IMR-90 (cell line): ENCODE measurements around the gene APBB3. TPM values are rescaled to one million over a fixed set of nuclear protein-coding genes. Genes with fewer than 3 reads are reported as not detected.
A peak's percentile ranks its signal among the peaks of the same experiment; 100 is the strongest.

Experiments
- ATAC-seq: fragments of 200-7000 bp; cut with Tn5 transposase; 2 replicates; pipeline ENCODE4 v1.9.1; 2020; ENCODE audit warnings: low read depth, mild to moderate bottlenecking, moderate library complexity
- BruUV-seq: library from RNA; stranded (reverse); fragments of 400-500 nt; replicated peaks from 2 replicates; lab custom pipeline; 2021; lab: Mats Ljungman, UMichigan
- CTCF ChIA-PET: fragments of 300-600 bp; formaldehyde crosslinking; extraction: SDS; loops from one replicate; lab custom pipeline; 2021; ENCODE audit warnings: antibody characterized with exemption; lab: Yijun Ruan, JAX
- POLR2A ChIA-PET: fragments of 300-600 bp; sonication (Branson Sonifier 250); formaldehyde crosslinking; loops from one replicate; lab custom pipeline; 2022; ENCODE audit warnings: antibody characterized with exemption; ENCODE audit not compliant: unreplicated experiment; lab: Charles Lee
- DNase-seq: peaks from one replicate; pipeline ENCODE4 v3.0.0; 2013
- H2AFZ ChIP-seq: replicated peaks from 2 replicates; pipeline ENCODE3; 2013; ENCODE audit warnings: low read length, mild to moderate bottlenecking; ENCODE audit not compliant: poor library complexity
- H2AK5ac ChIP-seq: 2 replicates; pipeline ENCODE4 v1.6.1; 2013; ENCODE audit warnings: low read depth, low read length, inconsistent platforms
- H2AK9ac ChIP-seq: replicated peaks from 2 replicates; pipeline ENCODE3; 2013; ENCODE audit warnings: mild to moderate bottlenecking, low read depth, low read length, moderate library complexity; ENCODE audit not compliant: poor library complexity
- H2BK120ac ChIP-seq: 2 replicates; pipeline ENCODE4 v1.6.1; 2013; ENCODE audit warnings: low read depth, low read length, inconsistent platforms
- H2BK15ac ChIP-seq: 3 replicates; pipeline ENCODE4 v1.6.1; 2013; ENCODE audit warnings: low read depth, low read length, inconsistent platforms
- H2BK20ac ChIP-seq: 2 replicates; pipeline ENCODE4 v1.6.1; 2013; ENCODE audit warnings: low read depth, mild to moderate bottlenecking, inconsistent platforms, low read length, moderate library complexity
- H2BK5ac ChIP-seq: 2 replicates; pipeline ENCODE4 v1.6.1; 2013; ENCODE audit warnings: mild to moderate bottlenecking, low read depth, low read length, inconsistent platforms; ENCODE audit not compliant: poor library complexity, severe bottlenecking
- H3K14ac ChIP-seq: replicated peaks from 2 replicates; pipeline ENCODE4 v1.6.1; 2013; ENCODE audit warnings: low read depth, low read length, inconsistent platforms
- H3K18ac ChIP-seq: 2 replicates; pipeline ENCODE4 v1.6.1; 2013; ENCODE audit warnings: low read depth, low read length, control low read depth
- H3K23ac ChIP-seq: 2 replicates; pipeline ENCODE4 v1.6.1; 2013; ENCODE audit warnings: low read depth, low read length, inconsistent platforms
- H3K27ac ChIP-seq: 2 replicates; pipeline ENCODE4 v1.5.1; 2013; ENCODE audit warnings: mild to moderate bottlenecking, control low read depth, low read length; ENCODE audit not compliant: insufficient read depth
- H3K27me3 ChIP-seq: 2 replicates; pipeline ENCODE4 v1.6.1; 2013; ENCODE audit warnings: low read length; ENCODE audit not compliant: control insufficient read depth, insufficient read depth
- H3K36me3 ChIP-seq: 2 replicates; pipeline ENCODE4 v1.6.1; 2013; ENCODE audit warnings: low read length, mixed read lengths; ENCODE audit not compliant: control insufficient read depth, insufficient read depth
- H3K4ac ChIP-seq: 2 replicates; pipeline ENCODE4 v1.6.1; 2013; ENCODE audit warnings: low read depth, low read length, inconsistent platforms
- H3K4me1 ChIP-seq: 2 replicates; pipeline ENCODE4 v1.6.1; 2013; ENCODE audit warnings: low read length, mixed read lengths; ENCODE audit not compliant: control insufficient read depth, insufficient read depth
- H3K4me2 ChIP-seq: 2 replicates; pipeline ENCODE4 v1.6.1; 2013; ENCODE audit warnings: low read depth, mild to moderate bottlenecking, control low read depth, low read length, moderate library complexity
- H3K4me3 ChIP-seq: 2 replicates; pipeline ENCODE4 v1.5.1; 2013; ENCODE audit warnings: low read depth, mild to moderate bottlenecking, control low read depth, low read length, moderate library complexity; ENCODE audit not compliant: insufficient read depth
- H3K56ac ChIP-seq: 2 replicates; pipeline ENCODE4 v1.6.1; 2013; ENCODE audit warnings: low read length, inconsistent platforms; ENCODE audit not compliant: insufficient read depth; ENCODE audit errors: extremely low read depth
- H3K79me1 ChIP-seq, 2 experiments: 2 replicates each; pipeline ENCODE4 v1.6.1; 2013; ENCODE audit warnings: low read length in 2 of 2, inconsistent platforms in 1 of 2, low read depth in 1 of 2
- H3K9ac ChIP-seq: 2 replicates; pipeline ENCODE4 v1.6.1; 2013; ENCODE audit warnings: low read depth, low read length, control low read depth
- H3K9me1 ChIP-seq: 2 replicates; pipeline ENCODE4 v1.6.1; 2013; ENCODE audit warnings: low read length, inconsistent platforms; ENCODE audit not compliant: insufficient read depth
- H3K9me3 ChIP-seq: 2 replicates; pipeline ENCODE4 v1.6.1; 2013; ENCODE audit warnings: low read length; ENCODE audit not compliant: control insufficient read depth, insufficient read depth
- H4K20me1 ChIP-seq: 2 replicates; pipeline ENCODE4 v1.6.1; 2013; ENCODE audit warnings: low read length, inconsistent platforms; ENCODE audit not compliant: insufficient read depth
- H4K5ac ChIP-seq: 2 replicates; pipeline ENCODE4 v1.6.1; 2013; ENCODE audit warnings: mild to moderate bottlenecking, low read depth, low read length, control low read depth
- H4K8ac ChIP-seq, 2 experiments: 2 replicates each; pipeline ENCODE4 v1.6.1; 2013; ENCODE audit warnings: low read depth in 2 of 2, low read length in 2 of 2, control low read depth in 1 of 2, inconsistent platforms in 1 of 2
- H4K91ac ChIP-seq: 2 replicates; pipeline ENCODE4 v1.6.1; 2013; ENCODE audit warnings: low read depth, low read length, inconsistent platforms; ENCODE audit not compliant: insufficient read depth
- BHLHE40 ChIP-seq: fragments of 150-350 bp; IDR thresholded peaks from 2 replicates; pipeline ENCODE4 v1.6.1; 2016; ENCODE audit warnings: mild to moderate bottlenecking, low read depth, low read length
- CTCF ChIP-seq: conservative IDR thresholded peaks from 2 replicates; pipeline ENCODE4 v1.5.1; 2012; ENCODE audit warnings: mild to moderate bottlenecking, low read depth, low read length, improper control_type of control experiment
- ELK1 ChIP-seq: fragments of 150-350 bp; IDR thresholded peaks from 2 replicates; pipeline ENCODE4 v1.6.1; 2016; ENCODE audit warnings: low read depth, mild to moderate bottlenecking, low read length, moderate library complexity, borderline replicate concordance
- FOS ChIP-seq: fragments of 150-350 bp; IDR thresholded peaks from 2 replicates; pipeline ENCODE4 v1.6.1; 2016; ENCODE audit warnings: low read depth, low read length
- MAFK ChIP-seq: IDR thresholded peaks from 2 replicates; pipeline ENCODE4 v1.6.1; 2012; ENCODE audit warnings: low read depth, low read length, improper control_type of control experiment
- MAZ ChIP-seq: IDR thresholded peaks from 2 replicates; pipeline ENCODE4 v1.6.1; 2012; ENCODE audit warnings: low read depth, mild to moderate bottlenecking, low read length, improper control_type of control experiment, moderate library complexity, borderline replicate concordance
- MXI1 ChIP-seq: IDR thresholded peaks from 2 replicates; pipeline ENCODE4 v1.6.1; 2012; ENCODE audit warnings: low read depth, mild to moderate bottlenecking, low read length, moderate library complexity, borderline replicate concordance
- POLR2A ChIP-seq: IDR thresholded peaks from 2 replicates; pipeline ENCODE4 v1.6.1; 2012; ENCODE audit warnings: mild to moderate bottlenecking, low read depth, low read length
- RAD21 ChIP-seq: IDR thresholded peaks from 2 replicates; pipeline ENCODE4 v1.6.1; 2012; ENCODE audit warnings: low read length, improper control_type of control experiment
- RCOR1 ChIP-seq: IDR thresholded peaks from 2 replicates; pipeline ENCODE4 v1.6.1; 2012; ENCODE audit warnings: mild to moderate bottlenecking, low read length, improper control_type of control experiment; ENCODE audit not compliant: insufficient replicate concordance
- RFX5 ChIP-seq: IDR thresholded peaks from 2 replicates; pipeline ENCODE4 v1.8.0; 2012; ENCODE audit warnings: low read depth, mild to moderate bottlenecking, low read length, moderate library complexity
- SMC3 ChIP-seq: fragments of 150-350 bp; IDR thresholded peaks from 2 replicates; pipeline ENCODE4 v1.6.1; 2016; ENCODE audit warnings: low read depth, mild to moderate bottlenecking, antibody characterized with exemption, low read length, moderate library complexity
- USF2 ChIP-seq: fragments of 150-350 bp; IDR thresholded peaks from 2 replicates; pipeline ENCODE4 v1.6.1; 2017; ENCODE audit warnings: mild to moderate bottlenecking, antibody characterized with exemption, low read length, low read depth
- WGBS, 2 experiments: methylation state at CpG; one replicate each; pipeline versions ENCODE4 v1.1.5 to v1.1.7; 2013; ENCODE audit warnings: missing lambda C conversion rate in 2 of 2; ENCODE audit not compliant: insufficient read length in 1 of 2; ENCODE audit errors: extremely low coverage in 2 of 2; 5-methylcytosine and 5-hydroxymethylcytosine counted together
- dilution Hi-C: fragments of 300-500 bp; cut with HindIII; formaldehyde crosslinking; loops from one replicate; pipeline ENCODE4 v1.14.3; 2018; ENCODE audit warnings: low sequenced_read_pairs; ENCODE audit not compliant: unreplicated experiment
- in situ Hi-C: fragments of 300-500 bp; cut with MboI; formaldehyde crosslinking; loops from 3 replicates; pipeline ENCODE4 v1.14.3; 2019; ENCODE audit warnings: low sequenced_read_pairs, inconsistent platforms, mixed read lengths
- intact Hi-C: fragments of 100-400 bp; cut with micrococcal nuclease; formaldehyde crosslinking; loops from 2 replicates; pipeline ENCODE4 v1.10.0; 2022
- polyA plus RNA-seq, 3 experiments: library from polyadenylated mRNA; depleted of rRNA; stranded (reverse); fragments of >200 nt; gene quantifications; 2 replicates each; pipeline ENCODE4 v1.2.3, GENCODE V29; 2012; ENCODE audit warnings: low replicate concordance in 1 of 3
- total RNA-seq: library from RNA; depleted of rRNA; stranded (reverse); fragments of >200 nt; gene quantifications from 2 replicates; pipeline ENCODE4 v1.2.3, GENCODE V29; 2012

Gene APBB3
- total and polyA plus RNA-seq, 2 of the 4 experiments (the other 2 are of a cell fraction), result 6.6 to 23.8 TPM

GRCh38 chr5:140568443-140569063 lies 4.2 kb upstream of the APBB3 start:
- H2BK5ac ChIP-seq, result no peak overlapping the region
- no peak overlapping the region for H2BK15ac ChIP-seq
- DNase-seq (no peak), ATAC-seq (no peak)
- peaks cover 23 to 44% of the 10 kb centered on the region in 2 experiments for H3K79me1 ChIP-seq
- no peak overlapping the region for H2BK20ac ChIP-seq
- no peaks in the 10 kb centered on the region for H3K9me3 ChIP-seq
- H4K8ac ChIP-seq, result no peak overlapping the region
- no CpG with 5 or more reads among the region's 2 CpGs for WGBS, 2 experiments
- in situ Hi-C loops, result no loop called here
- ChIA-PET CTCF (no interaction called here), POLR2A (no interaction called here)
- H3K56ac ChIP-seq, result no peak overlapping the region
- H3K27ac ChIP-seq, result no peak overlapping the region
- no peak overlapping the region for H3K9ac ChIP-seq
- no peak overlapping the region for H3K4ac ChIP-seq
- H3K23ac ChIP-seq, result no peak overlapping the region
- no peaks in the 10 kb centered on the region for H3K27me3 ChIP-seq
- no peak overlapping the region for H3K4me2 ChIP-seq
- peaks cover 5% of the 10 kb centered on the region for H3K4me1 ChIP-seq
- no peak for TF ChIP-seq MXI1
- TF ChIP-seq ELK1, result no peak
- no peak for TF ChIP-seq CTCF
- no peak for TF ChIP-seq RCOR1
- TF ChIP-seq RAD21, result no peak
- no peak for TF ChIP-seq SMC3
- TF ChIP-seq USF2, result no peak
- no peak for TF ChIP-seq POLR2A
- TF ChIP-seq RFX5, result no peak
- no peak for TF ChIP-seq MAZ
- TF ChIP-seq BHLHE40, result no peak
- no peak for TF ChIP-seq MAFK
- no peak for TF ChIP-seq FOS
- H2BK120ac ChIP-seq, result no peak overlapping the region
- dilution Hi-C loops, result no loop called here
- H2AK5ac ChIP-seq, result no peak overlapping the region
- H2AK9ac ChIP-seq, result no peak overlapping the region
- peaks cover 25% of the 10 kb centered on the region for H3K36me3 ChIP-seq
- H3K18ac ChIP-seq, result no peak overlapping the region
- H4K5ac ChIP-seq, result no peak overlapping the region
- intact Hi-C loops, result no loop called here
- no TSS peak for BruUV-seq
- H3K14ac ChIP-seq, result no peak overlapping the region
- H3K4me3 ChIP-seq, result no peak overlapping the region
- H2AFZ ChIP-seq, result peak overlapping the region; percentile 46
- H4K91ac ChIP-seq, result no peak overlapping the region
- H4K20me1 ChIP-seq, result no peaks in the 10 kb centered on the region
- peaks cover 17% of the 10 kb centered on the region for H3K9me1 ChIP-seq
